Measurements from ENCODE around the gene TLE1.
"Not testable (repeated sequence)": the region's sequence is repeated elsewhere in the genome, so short reads cannot be mapped to it uniquely, and the experiment has no call there.

TLE1 gene

DNA sequence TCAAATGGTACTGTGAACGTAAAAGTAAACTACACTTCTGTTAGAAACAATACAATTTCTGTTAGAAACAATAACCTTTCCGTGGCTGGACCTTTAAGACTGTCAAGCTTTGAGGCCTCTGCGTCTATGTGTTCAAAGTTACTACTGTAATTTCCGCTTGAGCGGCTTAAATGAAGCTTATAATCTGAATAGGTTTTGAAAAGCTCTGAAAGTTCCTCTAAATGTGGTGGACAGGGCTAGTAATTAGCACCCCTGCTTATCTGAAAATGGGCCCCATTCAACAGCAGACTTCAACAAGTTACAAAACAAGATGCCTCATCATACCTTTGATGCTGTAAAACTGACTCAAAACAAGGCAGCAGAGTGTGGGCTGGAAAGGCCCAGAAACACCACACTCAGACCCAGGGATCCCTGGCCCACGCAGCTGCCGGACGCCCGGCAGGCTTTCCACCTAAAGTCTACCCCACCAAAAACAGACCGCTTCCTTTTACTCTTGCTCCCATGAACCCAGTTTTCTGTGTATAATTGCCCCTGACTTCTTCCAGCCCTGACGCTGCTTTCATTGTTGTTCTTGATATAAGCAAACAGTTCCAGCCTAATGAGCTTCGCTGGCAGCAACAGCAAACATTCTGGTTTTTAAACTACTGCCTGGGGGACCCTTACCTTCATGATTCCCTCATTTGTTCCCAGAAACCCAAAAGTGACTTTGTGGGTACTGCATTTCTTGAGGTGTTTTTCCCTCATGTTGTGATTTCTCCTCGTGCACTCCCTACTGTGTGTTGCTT, 66.7 kb downstream of the TLE1 start:
- DNase-seq (ENCODE audit: low read depth, low spot score): no peak

DNA sequence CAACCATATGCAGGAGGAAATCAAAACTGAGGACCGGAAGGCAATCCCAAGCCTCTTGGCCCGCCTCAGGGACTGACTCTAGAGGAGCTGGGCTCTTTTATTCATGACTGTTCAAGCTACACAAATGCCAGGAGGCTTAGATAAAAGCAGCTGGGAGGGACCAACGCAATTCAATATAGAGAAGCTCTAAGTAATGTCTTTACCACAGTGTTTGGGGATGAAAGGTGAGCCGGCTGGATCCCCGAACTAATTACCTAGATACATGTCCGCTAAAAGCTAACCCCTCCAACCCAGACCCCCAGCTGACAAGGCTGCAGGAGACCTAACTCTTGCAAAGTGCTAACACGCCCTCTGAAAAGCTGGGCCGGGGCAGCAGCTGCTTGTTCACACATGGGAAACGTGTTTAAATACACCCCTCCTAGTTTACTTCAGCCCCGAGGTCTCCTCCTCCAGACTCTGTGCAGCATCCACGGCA, 67.5 kb downstream of the TLE1 start:
- DNase-seq (ENCODE audit: low read depth, low spot score): no peak

DNA sequence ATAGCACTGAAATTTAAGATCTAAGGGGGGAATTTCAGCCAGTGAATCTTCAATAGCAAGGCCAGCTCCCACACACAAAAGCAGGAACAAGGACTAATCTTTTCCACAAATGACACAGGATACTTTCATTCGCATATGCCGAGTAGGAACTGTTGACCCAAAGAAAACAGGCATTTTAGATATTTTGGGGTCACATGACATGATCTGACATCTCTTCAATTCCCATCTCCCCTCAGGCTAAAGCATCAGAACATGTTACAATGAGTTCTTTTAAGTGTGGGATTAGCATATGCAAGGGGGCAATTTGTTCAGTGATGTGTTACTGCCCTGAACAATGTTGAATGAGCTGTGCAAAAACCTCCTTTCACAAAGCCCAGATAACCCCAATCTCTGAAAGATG, 68.2 kb downstream of the TLE1 start:
- DNase-seq (ENCODE audit: low read depth, low spot score): no peak

DNA sequence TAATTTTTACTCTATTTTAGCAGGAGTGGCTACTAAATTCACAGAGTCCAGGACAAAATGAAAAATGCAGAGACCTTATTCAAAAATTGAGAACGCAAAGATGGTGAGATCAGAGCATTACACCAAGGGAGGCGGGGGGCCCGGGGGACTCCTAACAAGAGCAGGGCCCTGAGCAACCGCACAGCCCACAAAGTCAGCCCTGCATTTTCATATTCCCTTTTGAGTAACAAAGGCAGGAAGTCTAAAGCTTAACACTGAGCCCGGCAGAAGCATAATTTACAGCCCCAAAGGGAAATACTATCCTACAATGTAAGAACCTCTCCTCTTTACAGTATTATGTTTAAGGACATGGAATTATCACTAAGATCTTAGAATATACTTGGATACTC, 69.4 kb downstream of the TLE1 start:
- no peak for DNase-seq (ENCODE audit: low read depth, low spot score)

DNA sequence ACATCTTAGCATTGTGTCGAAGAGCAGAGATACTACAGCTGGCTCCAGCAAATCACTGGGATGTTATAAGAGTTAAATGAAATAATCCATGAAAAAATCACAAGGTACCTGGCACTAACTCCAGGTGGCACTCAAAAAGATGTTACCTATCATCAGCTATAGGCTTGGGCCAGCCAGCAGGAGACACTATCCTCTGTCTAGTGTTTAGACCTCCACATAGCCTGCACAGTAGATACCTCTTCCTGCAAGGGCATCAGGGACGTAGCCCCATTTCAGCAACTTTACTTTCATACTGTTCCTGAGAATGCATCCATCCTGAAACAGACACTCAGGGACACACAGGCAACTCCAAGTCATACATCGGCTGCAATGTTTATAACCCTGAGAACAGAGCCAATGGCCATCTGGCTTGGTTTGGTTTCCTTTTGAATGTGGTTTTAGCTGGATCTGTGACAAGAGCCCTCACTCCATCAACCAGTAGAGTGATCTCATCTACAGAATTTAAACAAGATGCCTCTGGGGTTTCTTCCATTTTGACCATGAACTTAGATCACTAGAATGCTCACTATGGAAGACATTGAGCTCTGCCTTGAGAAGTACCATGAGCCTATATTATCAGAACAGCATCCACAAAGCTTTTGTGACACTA, 69.9 kb downstream of the TLE1 start:
- DNase-seq (ENCODE audit: low read depth, low spot score): no peak

GRCh38 chr9:81618923-81619322, 70.4 kb downstream of the TLE1 start:
- DNase-seq (ENCODE audit: low read depth, low spot score): no peak

DNA sequence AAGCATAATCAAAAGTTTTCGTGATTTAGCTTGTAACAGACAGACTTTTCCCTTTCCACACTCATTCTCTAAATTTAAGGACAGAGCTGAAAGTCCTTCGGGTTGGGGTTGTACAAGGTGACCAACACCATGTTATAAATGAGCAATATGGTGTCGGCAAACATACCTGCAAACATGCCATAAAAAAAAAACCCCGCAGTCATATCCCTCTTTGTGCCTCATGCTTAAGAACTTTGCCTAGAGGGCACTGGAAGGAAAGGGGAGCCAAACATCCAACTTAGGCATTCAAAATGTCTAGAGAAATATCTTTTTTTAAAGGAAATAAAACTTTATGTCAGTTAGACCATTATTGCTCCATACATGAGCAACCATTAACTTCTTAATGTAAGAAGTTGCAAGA, 73.2 kb downstream of the TLE1 start:
- DNase-seq (ENCODE audit: low read depth, low spot score): no peak

- no peak for DNase-seq (ENCODE audit: low read depth, low spot score)
Measured at GRCh38 chr9:81614335-81614734, 75.0 kb downstream of the TLE1 start.

GRCh38 chr9:81613002-81613812, 76.1 kb downstream of the TLE1 start:
- no peak for DNase-seq (ENCODE audit: low read depth, low spot score)

DNA sequence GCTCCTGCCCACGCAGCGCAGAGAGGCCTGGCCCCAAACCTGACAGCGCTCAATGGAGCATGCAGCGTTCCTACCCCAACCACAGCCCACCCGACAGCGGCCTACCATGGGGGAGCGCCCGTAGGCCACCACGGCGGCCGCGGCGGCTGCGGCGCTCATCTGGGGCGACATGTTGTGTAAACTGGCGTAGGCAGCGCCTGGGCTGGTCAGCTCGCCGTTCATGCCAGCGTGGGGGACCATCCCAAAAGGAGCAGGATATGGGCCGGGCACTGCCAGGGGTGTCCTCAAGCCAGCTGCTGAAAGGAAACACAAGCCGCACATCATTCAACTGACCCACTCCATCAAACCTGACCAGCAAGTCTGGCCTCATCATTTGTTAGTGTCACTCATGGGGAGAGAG, 77.7 kb downstream of the TLE1 start:
- DNase-seq (ENCODE audit: low read depth, low spot score): no peak

GRCh38 chr9:81610740-81611107, 78.6 kb downstream of the TLE1 start:
- no peak for DNase-seq (ENCODE audit: low read depth, low spot score)

DNA sequence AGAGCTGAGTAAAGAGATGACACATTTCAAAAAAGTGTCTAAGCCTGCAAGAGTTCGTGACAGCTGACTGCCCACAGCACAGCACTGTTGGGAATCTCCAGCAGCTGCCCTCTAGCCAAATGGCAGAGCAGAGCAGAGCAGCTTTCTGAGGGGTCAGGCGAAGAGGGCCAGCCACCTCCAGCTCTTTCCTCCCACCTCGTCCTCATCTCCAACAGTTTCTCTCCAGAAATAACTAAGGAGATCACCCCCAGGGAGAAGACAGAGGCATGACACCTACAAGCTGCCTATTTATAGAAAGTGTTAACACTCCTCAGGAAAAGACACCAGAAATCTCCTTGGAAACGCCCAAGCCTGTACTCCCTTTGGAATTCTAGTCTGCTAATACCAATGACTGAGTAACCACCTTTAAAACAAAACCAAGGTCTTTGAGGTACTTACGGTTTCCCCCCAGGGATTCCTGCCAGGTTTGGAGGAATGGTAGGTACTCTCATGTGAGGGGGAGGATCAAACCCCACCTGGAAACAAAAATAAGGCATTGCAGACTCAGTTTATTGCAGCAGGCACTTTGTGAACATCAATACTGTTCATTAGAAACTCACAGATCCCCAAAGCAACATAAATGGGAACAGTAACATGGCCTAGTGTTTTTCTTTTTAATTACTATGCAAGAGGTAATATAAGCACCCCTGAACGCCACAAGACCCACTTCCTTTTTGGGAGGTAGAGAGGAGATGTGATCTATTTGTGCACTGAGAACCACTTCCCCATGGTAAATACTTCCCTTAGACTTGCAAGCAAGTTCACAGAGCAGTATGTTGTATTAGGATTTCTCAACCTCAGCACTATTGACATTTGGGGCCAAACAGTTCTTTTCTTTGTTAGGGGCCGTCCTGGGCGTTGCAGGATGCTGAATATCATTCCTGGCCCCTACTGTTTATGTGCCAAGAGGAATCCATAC, 79.3 kb downstream of the TLE1 start:
- DNase-seq (ENCODE audit: low read depth, low spot score): no peak

GRCh38 chr9:81608289-81608657, 81.1 kb downstream of the TLE1 start:
- DNase-seq (ENCODE audit: low read depth, low spot score): no peak

- DNase-seq (ENCODE audit: low read depth, low spot score): no peak
Measured at GRCh38 chr9:81607593-81608288, 81.6 kb downstream of the TLE1 start.

DNA sequence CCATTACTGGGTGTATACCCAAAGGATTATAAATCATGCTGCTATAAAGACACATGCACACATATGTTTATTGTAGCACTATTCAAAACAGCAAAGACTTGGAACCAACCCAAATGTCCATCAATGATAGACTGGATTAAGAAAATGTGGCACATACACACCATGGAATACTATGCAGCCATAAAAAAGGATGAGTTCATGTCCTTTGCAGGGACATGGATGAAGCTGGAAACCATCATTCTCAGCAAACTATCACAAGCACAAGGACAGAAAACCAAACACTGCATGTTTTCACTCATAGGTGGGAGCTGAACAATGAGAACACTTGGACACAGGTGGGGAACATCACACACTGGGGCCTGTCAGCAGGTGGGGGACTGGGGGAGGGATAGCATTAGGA, 83.1 kb downstream of the TLE1 start:
- DNase-seq (ENCODE audit: low read depth, low spot score): not testable (repeated sequence)

DNA sequence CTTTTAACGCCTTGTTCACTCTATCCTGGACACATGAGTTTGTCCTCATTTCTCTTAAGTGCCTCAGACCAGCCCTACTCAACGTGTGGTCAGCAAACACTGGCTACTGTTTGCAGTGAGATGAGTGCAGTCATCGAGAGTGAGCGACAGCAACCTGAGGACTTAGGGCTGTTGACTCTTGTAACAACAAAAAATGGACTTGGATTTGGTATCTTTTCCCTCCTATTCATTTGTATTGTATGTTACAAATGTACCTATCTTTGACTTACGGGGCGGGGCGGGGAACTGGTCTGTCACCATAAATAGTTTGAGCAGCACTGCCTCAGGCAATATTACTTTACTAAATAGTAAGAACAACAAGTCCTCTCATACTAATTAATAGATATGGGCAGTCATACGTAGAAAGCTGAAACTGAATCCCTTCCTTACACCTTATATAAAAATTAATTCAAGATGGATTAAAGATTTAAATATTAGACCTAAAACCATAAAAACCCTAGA, 84.1 kb downstream of the TLE1 start:
- no peak for DNase-seq (ENCODE audit: low read depth, low spot score)

DNA sequence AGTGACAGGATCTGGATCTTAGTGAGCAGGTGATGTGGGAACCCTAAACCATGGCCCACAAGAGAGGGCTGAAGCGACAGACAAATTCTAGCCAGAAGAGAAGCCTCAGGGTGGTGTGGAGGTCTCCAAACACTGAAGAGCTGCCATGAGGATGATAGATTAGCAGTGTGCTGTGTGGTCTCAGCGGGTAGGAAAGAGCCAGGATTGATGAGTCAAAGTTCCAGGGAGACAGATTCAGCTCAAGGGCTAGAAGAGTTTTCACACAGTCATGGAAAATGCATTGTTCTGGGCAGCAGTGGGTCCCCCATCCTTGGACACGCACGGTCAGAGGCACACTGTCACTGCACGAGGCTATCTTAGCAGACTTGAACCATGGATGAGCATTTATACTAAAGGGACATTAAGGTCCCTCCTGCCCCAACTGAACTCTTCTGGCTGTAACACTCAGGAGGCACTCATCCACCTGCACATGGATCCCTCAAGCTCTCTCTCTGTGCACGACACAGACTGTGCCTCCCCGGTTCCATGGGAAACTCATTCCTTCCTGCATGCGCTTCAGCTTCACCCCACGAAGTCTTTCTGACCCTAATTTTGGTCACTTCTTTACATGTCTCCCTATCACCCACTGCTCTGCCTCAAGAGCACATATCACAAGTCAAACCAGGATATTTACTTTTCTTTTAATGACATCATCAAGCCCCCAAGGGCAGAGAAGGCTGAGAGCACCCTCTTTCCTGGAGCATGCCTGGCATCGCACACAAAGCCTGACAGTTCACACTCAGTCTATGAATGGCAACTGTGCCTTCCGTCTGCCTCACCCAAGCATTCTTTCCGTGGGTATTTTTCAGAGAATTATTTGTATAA, 84.8 kb downstream of the TLE1 start:
- DNase-seq (ENCODE audit: low read depth, low spot score): no peak

- no peak for DNase-seq (ENCODE audit: low read depth, low spot score)
Measured at GRCh38 chr9:81602887-81603680, 86.3 kb downstream of the TLE1 start.

Data from activated CD4-positive, CD25-positive, alpha-beta regulatory T cell treated with anti-CD3 and anti-CD28 coated beads, Interleukin-2, amount 50 U/mL, for 16 hours (primary cell).